NCI-H2196 treated with DMSO at 0.1 percent for 48 hours (cell line): ENCODE data around the gene CDCA7.
"Not testable (repeated sequence)": the region's sequence is repeated elsewhere in the genome, so short reads cannot be mapped to it uniquely, and the experiment has no call there.

Experiments used
- DNase-seq: peaks from one replicate; lab custom pipeline; 2025; ENCODE audit not compliant: unreplicated experiment; lab: John Stamatoyannopoulos, UW

CDCA7 gene

DNA sequence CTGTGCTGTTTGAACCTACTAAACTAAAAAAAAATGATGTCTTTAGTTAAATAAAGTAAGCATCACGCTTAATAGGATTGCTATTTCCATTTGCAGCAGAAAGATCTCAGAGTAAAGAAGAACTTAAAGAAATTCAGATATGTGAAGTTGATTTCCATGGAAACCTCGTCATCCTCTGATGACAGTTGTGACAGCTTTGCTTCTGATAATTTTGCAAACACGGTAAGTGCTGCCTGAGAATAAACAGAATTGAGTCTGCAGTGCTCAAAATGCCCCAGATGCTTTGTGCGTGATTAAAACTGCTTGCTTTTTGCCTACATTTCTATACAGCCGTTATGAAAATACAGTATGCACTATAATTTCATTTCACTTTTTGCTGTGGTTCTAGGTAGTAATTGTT is 3.9 kb downstream of the CDCA7 start:
- no peak for DNase-seq

GRCh38 chr2:173359231-173359630 is 4.6 kb downstream of the CDCA7 start:
- no peak for DNase-seq

DNA sequence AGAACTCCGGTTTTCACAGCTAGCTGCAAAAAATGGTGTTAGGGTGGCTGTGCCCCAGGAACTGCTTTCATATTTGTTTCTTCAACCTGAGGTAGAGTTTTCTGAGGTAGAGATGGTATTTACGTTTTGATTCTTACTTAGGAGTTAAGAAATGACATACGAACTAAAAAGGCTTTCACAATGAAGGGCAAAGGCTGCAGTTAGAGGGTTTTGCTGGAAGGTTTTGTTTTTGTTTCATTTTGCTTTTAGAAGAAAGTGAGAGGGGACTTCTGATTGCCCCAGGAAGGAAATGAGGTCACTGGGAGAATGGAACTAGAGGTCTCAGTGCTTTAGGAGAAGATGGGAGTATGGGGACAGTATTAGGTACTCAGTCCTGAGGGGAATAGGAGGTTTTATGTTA is 15.5 kb downstream of the CDCA7 start:
- DNase-seq: no peak

DNA sequence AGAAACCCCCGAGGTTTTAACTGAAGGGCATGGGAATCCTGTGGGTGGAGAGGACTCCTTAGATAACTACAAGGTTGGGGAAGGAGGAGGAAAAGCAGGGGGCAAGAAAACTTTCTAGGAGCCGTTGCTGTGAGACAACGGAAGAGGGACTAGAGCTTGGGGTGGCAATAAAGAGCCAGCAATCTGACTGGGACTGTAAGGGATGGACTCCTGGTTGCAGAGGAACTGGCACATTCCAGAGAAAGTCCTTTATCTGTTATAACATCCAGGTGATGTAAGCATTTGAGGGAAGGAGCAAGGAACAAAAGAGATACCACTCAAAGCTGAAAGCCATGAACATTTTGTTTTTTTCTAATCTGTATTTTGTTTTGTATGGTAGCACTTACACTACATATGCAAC is 16.4 kb downstream of the CDCA7 start:
- DNase-seq: no peak

- no peak for DNase-seq
Observed at GRCh38 chr2:173373290-173373689, 18.6 kb downstream of the CDCA7 start.

DNA sequence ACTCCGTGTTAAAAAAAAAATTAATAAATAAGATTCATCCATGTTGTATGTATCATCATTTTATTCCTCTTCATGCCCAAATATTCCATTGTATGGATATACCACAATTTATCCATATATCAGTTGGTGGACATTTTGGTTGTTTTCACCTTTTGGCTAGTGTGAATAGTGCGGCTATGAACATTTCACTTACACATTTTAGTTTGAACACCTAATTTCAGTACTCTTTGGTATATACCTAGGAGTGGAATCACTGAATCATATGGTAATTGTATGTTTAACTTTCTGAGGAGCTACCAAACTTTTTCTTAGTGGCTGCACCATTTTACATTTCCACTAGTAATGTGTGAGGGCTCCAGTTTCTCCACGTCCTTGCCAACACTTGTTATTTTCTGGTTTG is 20.0 kb downstream of the CDCA7 start:
- no peak for DNase-seq

DNA sequence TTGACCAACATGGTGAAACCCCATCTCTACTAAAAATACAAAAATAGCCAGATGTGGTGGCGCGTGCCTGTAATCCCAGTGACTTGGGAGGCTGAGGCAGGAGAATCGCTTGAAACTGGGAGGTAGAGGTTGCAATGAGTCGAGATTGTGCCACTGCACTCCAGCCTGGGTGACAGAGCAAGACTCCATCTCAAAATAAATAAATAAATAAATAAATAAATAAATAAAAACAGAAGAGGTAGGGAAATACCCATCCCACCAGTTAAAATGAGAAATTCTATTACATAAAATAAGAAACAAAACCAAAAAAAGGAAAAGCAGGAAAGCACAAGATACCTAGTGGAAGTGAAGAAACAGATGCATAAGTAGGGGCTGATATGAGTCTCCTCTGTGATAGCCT is 30.9 kb downstream of the CDCA7 start:
- not testable (repeated sequence) for DNase-seq

- DNase-seq: no peak
Observed at GRCh38 chr2:173386021-173386737, 31.5 kb downstream of the CDCA7 start.

DNA sequence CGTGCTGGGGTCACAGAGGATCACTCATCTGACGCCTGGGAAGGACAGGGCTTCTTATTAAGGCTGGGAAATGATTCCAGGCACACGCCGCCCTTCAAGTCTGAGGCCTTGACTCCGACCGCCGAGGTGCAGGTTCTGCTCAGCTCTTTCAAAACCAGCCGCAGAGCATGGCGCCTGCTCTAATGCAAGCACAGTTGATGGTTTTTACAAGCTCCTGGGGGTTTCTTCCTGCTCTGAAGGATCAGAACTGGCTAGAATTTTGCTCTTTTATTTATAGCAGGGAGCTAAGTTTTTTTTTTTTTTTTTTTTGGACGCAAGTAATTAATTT is 32.0 kb downstream of the CDCA7 start:
- DNase-seq: no peak

DNA sequence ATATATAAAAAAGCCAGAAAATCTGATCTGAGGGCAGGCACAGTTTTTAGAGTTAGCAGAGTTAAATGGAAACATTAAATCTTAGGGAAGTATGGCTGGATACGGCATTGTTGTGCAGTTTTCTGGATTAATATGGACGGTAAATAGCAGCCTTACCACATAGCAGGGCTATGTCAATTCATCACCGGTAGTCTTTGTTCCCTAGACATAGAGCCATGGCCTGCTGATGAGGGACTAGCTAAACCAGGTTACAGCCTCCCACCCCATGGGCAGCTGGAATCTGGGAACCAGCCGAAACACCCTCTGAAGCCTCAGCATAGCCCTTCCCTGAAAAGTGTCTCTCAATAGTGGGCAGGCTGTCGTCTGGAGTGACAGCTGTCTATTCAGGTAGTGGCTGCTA is 32.4 kb downstream of the CDCA7 start:
- DNase-seq: no peak

- DNase-seq: no peak
Observed at GRCh38 chr2:173387660-173388059, 33.0 kb downstream of the CDCA7 start.

DNA sequence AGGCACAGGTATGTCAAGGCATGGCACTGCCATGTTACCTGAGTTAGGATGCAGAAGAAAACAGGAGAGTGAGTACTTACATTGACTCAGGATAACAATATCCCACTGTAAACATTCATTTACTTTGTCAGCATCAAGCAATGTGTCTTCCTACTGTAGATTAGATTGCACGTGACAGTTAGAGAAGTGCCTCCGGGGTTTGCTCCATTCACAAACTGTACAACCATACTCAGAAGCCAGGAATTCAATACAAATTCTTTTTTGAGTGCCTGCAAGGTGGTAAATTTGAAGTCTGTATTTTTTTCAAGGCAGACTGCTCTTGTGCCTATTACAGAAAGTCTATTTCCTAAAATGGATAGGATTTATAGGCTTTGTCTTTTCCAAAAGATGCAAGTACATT is 34.1 kb downstream of the CDCA7 start:
- DNase-seq: no peak

DNA sequence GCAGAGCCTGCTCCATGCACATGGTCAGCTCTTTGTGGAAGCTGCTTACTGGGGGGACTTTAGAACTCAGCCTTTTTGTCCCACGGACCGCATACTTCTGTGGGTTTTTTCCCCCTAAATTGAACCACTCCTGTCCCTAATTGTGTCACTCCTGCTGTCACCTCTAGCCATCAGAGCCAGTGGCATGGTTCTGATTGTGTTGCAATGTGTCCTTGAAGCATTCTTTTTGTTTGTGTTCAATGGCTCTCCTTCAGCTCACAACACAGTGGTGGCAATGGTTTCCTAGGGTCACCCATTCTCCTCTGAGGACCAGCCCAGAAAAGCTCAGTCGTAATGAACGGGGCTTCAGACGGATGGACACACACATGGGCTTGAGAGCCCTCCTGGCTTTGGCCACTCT is 35.4 kb downstream of the CDCA7 start:
- DNase-seq: no peak

GRCh38 chr2:173392731-173393130 is 38.1 kb downstream of the CDCA7 start:
- no peak for DNase-seq

- DNase-seq: no peak
Observed at GRCh38 chr2:173393186-173393585, 38.5 kb downstream of the CDCA7 start.

DNA sequence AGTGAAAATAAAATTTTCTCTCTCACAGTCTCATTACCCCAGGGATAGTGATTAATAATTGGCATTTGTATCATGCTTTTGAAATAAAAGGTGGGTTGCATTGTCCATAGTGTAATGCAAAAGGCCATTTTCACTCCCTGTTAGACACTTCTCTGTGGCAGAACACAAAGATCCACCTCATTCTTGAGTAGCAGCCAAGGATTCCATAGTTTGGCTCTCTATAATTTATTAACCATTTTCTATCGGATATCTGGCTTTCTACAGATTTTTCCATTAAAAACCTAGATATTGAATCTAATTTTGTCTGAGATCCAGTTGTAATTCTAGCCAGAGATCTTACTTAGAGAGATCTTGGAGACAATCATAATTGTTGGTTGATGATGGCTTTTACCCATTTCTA is 39.0 kb downstream of the CDCA7 start:
- no peak for DNase-seq

GRCh38 chr2:173394091-173394974 is 39.7 kb downstream of the CDCA7 start:
- DNase-seq: no peak

DNA sequence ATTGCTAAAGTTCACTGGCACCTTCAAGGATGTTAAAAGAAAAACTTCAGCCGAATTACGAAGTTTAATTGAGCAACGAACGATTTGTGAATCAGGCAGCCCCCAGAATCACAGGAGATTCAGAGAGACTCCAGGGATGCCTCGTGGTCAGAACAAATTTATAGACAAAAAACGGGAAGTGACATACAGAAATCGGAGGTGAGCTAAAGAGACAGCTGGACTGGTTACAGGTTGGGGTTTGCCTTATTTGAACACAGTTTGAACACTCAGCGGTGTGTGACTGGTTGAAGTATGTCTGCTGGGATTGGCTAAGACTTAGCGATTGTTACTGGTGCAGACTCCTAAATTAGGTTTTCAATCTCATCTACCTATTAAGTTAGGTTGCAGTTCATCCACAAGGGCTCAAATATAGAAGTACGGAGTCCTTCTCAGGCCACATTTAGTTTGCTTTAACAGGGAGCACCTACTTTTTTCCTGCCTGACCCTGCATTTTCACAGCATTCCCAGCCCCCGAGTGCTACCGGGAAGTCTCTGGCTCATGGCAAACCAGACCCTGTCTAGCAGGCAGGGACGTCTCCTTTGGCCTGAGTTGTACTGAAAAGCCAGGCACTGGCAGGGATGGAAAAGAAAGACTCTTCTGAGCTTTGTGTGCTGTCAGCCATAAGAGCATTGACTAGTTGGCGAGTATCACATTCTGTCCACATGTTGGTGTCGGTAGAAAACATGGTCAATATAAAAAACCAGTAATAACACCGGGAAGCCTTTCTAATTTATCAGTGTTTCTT is 41.1 kb downstream of the CDCA7 start:
- no peak for DNase-seq

DNA sequence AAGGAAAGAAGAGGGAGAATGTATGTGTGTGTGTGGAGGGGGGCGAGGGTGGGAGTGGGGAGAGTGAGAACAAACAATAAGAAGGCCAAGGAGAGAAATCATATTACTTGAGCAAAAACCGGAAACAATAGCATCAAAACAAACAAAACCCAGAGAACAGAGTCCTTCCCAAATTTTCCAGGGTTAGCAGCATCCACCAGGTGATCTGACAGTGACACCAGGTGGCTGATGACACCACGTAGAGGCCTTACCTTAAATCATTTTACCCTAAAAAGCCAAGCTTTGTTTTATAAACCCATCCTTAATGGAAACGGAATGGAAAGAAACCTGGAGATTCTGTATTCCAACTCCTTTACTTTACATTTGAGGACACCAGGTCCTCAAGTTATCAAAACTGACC is 42.9 kb downstream of the CDCA7 start:
- peak; percentile 19 for DNase-seq

- DNase-seq: no peak
Observed at GRCh38 chr2:173399229-173399628, 44.6 kb downstream of the CDCA7 start.

DNA sequence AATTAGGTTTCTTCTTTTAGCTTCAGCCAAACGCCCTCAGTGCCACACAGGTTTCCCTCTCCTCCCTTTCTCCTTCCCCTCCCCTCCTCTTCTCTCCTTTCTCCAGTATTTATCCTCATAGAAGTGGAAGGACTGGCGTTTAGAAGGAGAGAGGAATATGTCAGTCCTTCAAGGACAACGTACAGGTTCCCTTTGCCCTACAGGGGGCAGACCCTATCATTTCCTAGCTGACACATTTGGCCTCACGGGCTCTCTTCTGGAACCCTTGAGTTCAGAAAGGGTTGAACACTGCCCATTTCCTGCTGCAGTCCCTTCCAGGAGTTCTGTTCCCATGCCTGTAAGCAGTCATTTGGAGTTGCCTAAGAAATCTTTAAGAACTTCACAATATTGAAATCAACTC is 46.1 kb downstream of the CDCA7 start:
- DNase-seq: no peak
